IMR-90 (cell line): Measurements from ENCODE around the gene NES.

Source experiments
- BHLHE40 ChIP-seq: fragments of 150-350 bp; IDR thresholded peaks from 2 replicates; pipeline ENCODE4 v1.6.1; 2016; ENCODE audit warnings: mild to moderate bottlenecking, low read depth, low read length
- CEBPB ChIP-seq: IDR thresholded peaks from 2 replicates; pipeline ENCODE4 v1.6.1; 2012; ENCODE audit warnings: low read depth, low read length, improper control_type of control experiment
- CTCF ChIP-seq: conservative IDR thresholded peaks from 2 replicates; pipeline ENCODE4 v1.5.1; 2012; ENCODE audit warnings: mild to moderate bottlenecking, low read depth, low read length, improper control_type of control experiment
- FOS ChIP-seq: fragments of 150-350 bp; IDR thresholded peaks from 2 replicates; pipeline ENCODE4 v1.6.1; 2016; ENCODE audit warnings: low read depth, low read length
- MAFK ChIP-seq: IDR thresholded peaks from 2 replicates; pipeline ENCODE4 v1.6.1; 2012; ENCODE audit warnings: low read depth, low read length, improper control_type of control experiment
- MAZ ChIP-seq: IDR thresholded peaks from 2 replicates; pipeline ENCODE4 v1.6.1; 2012; ENCODE audit warnings: low read depth, mild to moderate bottlenecking, low read length, improper control_type of control experiment, moderate library complexity, borderline replicate concordance
- NFE2L2 ChIP-seq: fragments of 150-350 bp; IDR thresholded peaks from 2 replicates; pipeline ENCODE4 v1.6.1; 2016; ENCODE audit warnings: low read depth, mild to moderate bottlenecking, low read length
- POLR2A ChIP-seq: IDR thresholded peaks from 2 replicates; pipeline ENCODE4 v1.6.1; 2012; ENCODE audit warnings: mild to moderate bottlenecking, low read depth, low read length
- RAD21 ChIP-seq: IDR thresholded peaks from 2 replicates; pipeline ENCODE4 v1.6.1; 2012; ENCODE audit warnings: low read length, improper control_type of control experiment
- RCOR1 ChIP-seq: IDR thresholded peaks from 2 replicates; pipeline ENCODE4 v1.6.1; 2012; ENCODE audit warnings: mild to moderate bottlenecking, low read length, improper control_type of control experiment; ENCODE audit not compliant: insufficient replicate concordance
- RFX5 ChIP-seq: IDR thresholded peaks from 2 replicates; pipeline ENCODE4 v1.8.0; 2012; ENCODE audit warnings: low read depth, mild to moderate bottlenecking, low read length, moderate library complexity
- SMC3 ChIP-seq: fragments of 150-350 bp; IDR thresholded peaks from 2 replicates; pipeline ENCODE4 v1.6.1; 2016; ENCODE audit warnings: low read depth, mild to moderate bottlenecking, antibody characterized with exemption, low read length, moderate library complexity
- USF2 ChIP-seq: fragments of 150-350 bp; IDR thresholded peaks from 2 replicates; pipeline ENCODE4 v1.6.1; 2017; ENCODE audit warnings: mild to moderate bottlenecking, antibody characterized with exemption, low read length, low read depth

- TF ChIP-seq CEBPB (no peak), USF2 (no peak), CTCF (no peak), POLR2A (no peak), BHLHE40 (no peak), MAZ (no peak), RFX5 (no peak), FOS (no peak), RCOR1 (no peak), NFE2L2 (no peak), RAD21 (no peak), SMC3 (no peak), MAFK (no peak)
Measured at GRCh38 chr1:156705321-156705917, 28.2 kb upstream of the NES start, which contains the start of gene CRABP2.
